Measurements from ENCODE around the gene MCM8.

Gene MCM8

GRCh38 chr20:5949943-5950270 lies 545 bp upstream of the MCM8 start:
- DNase-seq = no peak

DNA sequence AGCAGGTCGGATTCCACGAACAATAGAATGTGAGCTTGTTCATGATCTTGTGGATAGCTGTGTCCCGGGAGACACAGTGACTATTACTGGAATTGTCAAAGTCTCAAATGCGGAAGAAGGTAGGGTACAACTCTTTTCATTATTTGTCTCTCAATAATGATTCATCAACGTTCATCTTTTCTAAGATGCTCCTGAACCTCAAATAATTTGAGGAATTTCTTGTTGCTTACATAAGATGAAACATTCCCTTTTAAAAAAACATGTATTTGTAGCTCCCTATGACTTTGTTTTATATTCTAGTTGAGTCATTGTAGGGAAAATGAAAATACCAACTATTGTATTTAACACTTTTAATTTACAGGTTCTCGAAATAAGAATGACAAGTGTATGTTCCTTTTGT lies 17.0 kb downstream of the MCM8 start:
- no peak for DNase-seq

- no peak for DNase-seq
Measured at GRCh38 chr20:5968462-5968861, 18.0 kb downstream of the MCM8 start.

- no peak for DNase-seq
Measured at GRCh38 chr20:5969348-5969935, 19.0 kb downstream of the MCM8 start.

DNA sequence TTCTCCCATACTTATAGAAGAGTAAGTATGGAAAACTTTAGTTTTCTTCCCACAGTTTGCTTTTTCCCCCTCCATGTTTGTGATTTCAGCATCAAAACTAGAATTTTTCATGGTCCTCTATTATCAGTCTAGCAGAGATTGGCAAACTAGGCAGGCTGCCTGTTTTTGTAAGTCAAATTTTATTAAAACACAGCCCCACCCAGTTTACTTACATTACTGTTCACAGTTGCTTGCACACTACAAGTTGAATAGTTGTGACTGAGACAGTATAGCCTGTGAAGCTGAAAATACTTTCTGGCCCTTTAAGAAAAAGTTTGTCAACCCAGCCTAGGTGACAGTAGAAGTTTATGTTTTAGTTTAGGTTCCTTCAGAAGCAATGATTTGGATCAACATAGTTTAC lies 19.5 kb downstream of the MCM8 start:
- DNase-seq = no peak

- no peak for DNase-seq
Measured at GRCh38 chr20:5970381-5970780, 19.9 kb downstream of the MCM8 start.

GRCh38 chr20:5971203-5971602 lies 20.8 kb downstream of the MCM8 start:
- no peak for DNase-seq

DNA sequence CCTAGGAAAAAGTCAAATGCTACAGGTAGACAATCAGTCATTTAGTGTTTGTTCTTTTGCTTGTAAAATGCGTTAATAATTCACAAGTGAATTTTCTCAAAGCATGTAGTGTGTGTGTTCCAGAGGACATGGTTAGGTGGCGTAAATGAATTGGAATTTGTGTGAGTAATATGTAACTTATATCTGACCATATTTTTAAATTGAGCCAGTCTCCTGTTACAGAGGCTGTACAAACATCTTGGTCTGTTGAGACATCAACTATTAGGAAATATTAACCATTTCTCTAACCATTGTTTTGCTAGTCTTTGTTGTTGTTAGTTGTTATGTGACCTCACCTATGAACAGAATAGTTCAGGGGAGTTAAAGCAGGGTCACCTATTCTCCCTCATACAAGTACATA lies 22.7 kb downstream of the MCM8 start:
- DNase-seq = no peak

DNA sequence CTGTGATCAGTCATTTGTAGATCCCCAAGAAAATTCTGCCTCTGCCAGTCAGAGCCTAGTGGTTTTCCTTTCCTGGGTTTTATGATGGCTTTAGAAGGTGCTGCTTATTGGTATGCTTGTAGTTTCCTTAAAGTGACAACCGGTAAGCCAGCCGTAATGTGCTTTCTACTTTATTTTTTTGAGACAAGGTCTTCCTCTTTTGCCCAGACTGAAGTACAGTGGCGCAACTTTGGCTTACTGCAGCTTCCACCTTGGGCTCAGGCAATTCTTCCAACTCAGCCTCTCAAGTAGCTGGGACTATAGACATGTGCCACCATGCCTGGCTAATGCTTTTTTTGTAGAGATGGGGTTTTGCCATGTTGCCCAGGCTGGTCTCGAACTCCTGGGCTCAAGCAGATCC lies 23.5 kb downstream of the MCM8 start:
- no peak for DNase-seq

DNA sequence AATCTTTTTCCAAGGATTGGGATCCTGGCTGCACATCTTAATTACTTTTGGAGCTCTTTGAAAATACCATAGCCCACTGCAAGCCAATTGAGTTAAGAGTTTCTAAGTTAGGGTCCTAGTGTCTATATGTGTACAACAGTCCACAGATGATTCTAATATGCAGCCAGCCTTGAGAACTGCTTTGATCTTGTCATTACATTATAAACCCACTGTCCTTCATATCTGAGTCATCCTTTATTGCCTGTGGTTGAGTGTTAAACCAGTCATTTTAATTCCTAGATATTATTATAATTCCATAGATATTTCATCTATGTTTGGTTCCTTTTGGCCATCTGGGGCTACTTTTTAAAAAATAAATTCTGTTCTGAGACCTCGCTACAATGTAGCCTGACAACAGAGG lies 24.1 kb downstream of the MCM8 start:
- DNase-seq = no peak

- DNase-seq = no peak
Measured at GRCh38 chr20:5975778-5976177, 25.3 kb downstream of the MCM8 start.

DNA sequence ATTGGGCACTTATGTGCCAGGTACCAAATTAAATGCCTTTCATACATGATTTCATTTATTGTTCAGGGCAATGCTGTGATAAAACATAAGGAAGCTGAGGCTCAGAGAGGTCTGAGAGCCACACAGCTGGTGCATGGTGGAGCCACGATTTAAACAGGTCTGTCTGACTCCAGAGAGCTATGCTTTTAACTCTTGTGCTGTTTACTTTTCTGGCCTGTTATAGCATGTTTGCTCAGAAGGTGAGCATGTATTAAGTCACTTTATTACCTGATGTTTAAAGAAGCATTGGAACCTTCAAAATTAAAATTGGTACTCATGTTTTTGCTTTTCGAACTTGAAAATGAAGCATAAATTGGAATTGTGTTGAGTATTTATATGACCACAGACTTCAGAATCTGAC lies 26.8 kb downstream of the MCM8 start:
- no peak for DNase-seq

- no peak for DNase-seq
Measured at GRCh38 chr20:5977975-5978374, 27.5 kb downstream of the MCM8 start.

DNA sequence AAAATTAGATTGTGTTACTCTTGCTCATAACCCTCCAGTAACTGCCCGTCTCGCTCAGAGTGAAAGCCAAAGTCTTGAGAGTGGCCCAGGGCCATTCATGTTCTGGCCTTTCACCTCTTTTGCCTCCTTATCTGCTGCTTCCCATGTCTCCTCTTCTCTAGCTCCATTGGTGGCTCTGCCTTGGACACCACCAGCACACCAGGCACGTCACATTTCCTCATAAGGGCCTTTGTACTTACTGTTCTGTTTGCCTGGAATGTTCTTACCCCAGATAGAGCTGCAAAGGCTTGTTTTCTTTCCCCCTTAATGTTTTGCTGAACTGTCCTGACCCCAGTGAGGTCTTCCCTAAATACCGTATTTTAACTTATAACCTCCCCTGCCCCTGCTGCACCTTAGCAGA lies 29.3 kb downstream of the MCM8 start:
- DNase-seq = no peak

GRCh38 chr20:5980720-5981538 lies 30.5 kb downstream of the MCM8 start:
- DNase-seq = no peak

- DNase-seq = no peak
Measured at GRCh38 chr20:5987383-5987782, 36.9 kb downstream of the MCM8 start.

DNA sequence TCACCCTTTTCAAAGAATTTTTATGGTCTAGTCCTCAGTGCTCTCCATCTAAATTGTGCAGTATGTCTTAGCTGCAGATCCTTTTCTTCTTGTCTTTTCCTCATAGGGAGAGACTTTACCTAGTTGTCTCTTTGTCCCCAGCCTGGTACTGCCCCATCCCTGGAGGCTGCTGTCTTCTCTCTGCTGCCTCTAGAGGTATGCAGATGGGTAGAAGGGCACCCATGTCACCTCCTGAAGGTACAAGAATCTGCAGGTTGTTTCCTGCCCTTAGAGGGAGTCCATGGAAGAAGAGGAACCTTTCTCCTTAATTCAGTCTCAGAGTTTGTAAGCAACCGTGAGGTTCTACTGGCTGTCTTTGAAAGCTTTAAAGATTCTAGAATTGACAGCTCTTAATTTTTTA lies 39.1 kb downstream of the MCM8 start:
- no peak for DNase-seq

DNA sequence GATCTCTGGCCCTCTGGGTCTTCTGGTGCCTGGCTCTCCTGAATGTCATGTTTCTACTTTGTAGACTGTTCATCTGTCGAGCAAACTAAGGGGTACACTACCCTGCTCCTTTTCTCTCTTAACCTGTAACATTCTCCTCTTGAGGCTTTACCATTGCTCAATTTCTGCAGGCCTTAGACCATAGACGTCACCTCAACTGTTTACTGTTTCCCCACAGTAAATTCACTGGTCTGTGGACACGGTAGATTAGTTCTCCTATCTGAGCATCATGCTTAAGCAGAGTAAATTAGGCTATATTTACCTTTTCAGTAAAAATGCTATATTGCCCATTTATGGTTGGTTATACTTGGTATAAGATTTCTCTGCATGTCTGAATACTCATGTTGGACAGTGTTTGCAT lies 40.5 kb downstream of the MCM8 start:
- no peak for DNase-seq

DNA sequence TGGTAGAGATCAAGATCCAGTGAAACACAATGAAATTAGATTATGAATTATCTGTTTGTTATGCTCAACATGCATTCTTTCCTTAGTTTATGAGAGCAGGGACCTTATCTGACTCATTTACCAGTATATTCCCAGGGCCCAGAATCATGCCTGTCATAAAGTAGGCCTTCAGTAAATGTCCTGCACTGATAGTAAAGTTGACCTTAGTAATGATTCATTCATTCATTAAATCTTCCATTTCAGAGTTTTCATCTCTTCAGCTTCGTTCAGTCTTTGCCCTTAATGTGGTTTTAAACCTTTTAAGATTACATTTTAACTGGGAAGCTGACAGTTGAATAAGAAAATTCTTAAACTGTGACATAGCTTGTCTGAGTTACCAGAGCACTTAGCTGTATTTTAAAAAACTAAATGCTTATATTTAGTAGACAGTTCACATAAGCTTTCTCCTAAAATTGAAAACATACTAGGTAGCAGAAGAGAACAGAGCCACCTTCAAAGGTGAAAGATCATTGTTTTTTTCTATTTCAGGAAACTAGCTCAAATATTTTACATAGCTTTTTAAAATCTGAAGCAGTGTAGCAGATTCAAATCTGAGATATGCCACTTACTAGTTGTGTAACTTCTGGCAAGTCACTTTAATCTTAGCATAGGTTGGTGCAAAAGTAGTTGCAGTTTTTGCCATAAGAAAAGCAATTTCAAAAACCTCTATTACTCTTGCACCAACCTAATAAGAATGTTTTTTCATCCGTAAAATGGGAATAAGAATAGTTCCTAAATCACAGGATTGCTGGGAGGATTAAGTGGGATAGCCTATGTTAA lies 41.4 kb downstream of the MCM8 start:
- no peak for DNase-seq

DNA sequence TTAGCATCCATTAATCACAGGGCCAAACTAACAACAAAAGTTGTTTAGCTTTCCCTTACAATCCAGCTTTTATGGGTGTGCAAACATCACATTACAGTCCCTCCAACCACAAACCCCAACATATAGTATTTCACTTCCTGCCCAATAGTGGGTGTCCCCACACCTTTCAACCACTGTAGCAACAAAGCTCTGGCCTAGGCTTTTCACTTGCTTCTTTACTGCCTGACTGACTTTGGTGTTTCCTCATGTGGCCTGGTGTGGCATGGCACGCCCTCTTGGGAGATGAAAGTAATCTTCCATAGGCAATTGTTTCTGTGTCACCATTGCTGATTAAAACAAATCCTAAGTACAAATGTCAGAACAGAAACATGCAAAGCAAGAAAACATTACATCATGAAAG lies 46.3 kb downstream of the MCM8 start:
- no peak for DNase-seq

- no peak for DNase-seq
Measured at GRCh38 chr20:5999783-6000182, 49.3 kb downstream of the MCM8 start.

GRCh38 chr20:6000871-6001270 lies 50.4 kb downstream of the MCM8 start:
- DNase-seq = no peak

- DNase-seq = no peak
Measured at GRCh38 chr20:6006603-6006949, 56.1 kb downstream of the MCM8 start.

- no peak for DNase-seq
Measured at GRCh38 chr20:6007094-6007528, 56.7 kb downstream of the MCM8 start.

Measured in NCI-H774 (cell line).